Endothelial cell of umbilical vein (primary cell): ENCODE data around the gene AKNAD1. TPM values are rescaled to one million over a fixed set of nuclear protein-coding genes. Genes with fewer than 3 reads are reported as not detected.

ENCODE experiments used
- BruUV-seq: library from RNA; stranded (reverse); fragments of 400-500 nt; replicated peaks from 2 replicates; lab custom pipeline; 2021; lab: Mats Ljungman, UMichigan
- CTCF ChIA-PET: fragments of 300-600, 350-600 bp; sonication (Branson Sonifier 250); formaldehyde crosslinking; loops from one replicate; lab custom pipeline; 2021; ENCODE audit warnings: antibody characterized with exemption, inconsistent platforms; lab: Charles Lee
- POLR2A ChIA-PET: fragments of 300-600, 350-600 bp; sonication (Branson Sonifier 250); formaldehyde crosslinking; loops from one replicate; lab custom pipeline; 2021; ENCODE audit warnings: antibody characterized with exemption, inconsistent platforms; lab: Charles Lee
- DNase-seq: peaks from one replicate; pipeline ENCODE4 v3.0.0-alpha.2; 2011; ENCODE audit warnings: low read depth, low spot score
- FAIRE-seq: peaks from 2 replicates; lab custom pipeline; 2011; peaks lifted over from hg19 to GRCh38; lab: Jason Lieb, UNC
- H2AFZ ChIP-seq: 2 replicates; pipeline ENCODE4 v1.6.0; 2012; ENCODE audit warnings: low read depth, low read length, control low read depth, inconsistent platforms
- H3K27ac ChIP-seq: 2 replicates; pipeline ENCODE4 v1.5.1; 2011; ENCODE audit warnings: low read depth, mild to moderate bottlenecking, control low read depth, low read length, moderate library complexity; ENCODE audit not compliant: insufficient read depth
- H3K27me3 ChIP-seq, 2 experiments: 2 replicates each; pipeline versions ENCODE4 v1.6.0 to v1.6.1; 2011; ENCODE audit warnings: low read length in 2 of 2, mixed read lengths in 1 of 2; ENCODE audit not compliant: control insufficient read depth in 2 of 2, insufficient read depth in 2 of 2
- H3K36me3 ChIP-seq, 2 experiments: 2 replicates in 1 of 2; 3 replicates in 1 of 2; pipeline ENCODE4 v1.5.1; 2011; ENCODE audit warnings: low read length in 2 of 2, mild to moderate bottlenecking in 1 of 2, moderate library complexity in 1 of 2; ENCODE audit not compliant: control insufficient read depth in 2 of 2, insufficient read depth in 2 of 2; ENCODE audit errors: extremely low read depth in 1 of 2
- H3K4me1 ChIP-seq: 3 replicates; pipeline ENCODE4 v1.5.1; 2011; ENCODE audit warnings: mild to moderate bottlenecking, low read length; ENCODE audit not compliant: control insufficient read depth, insufficient read depth; ENCODE audit errors: extremely low read depth
- H3K4me2 ChIP-seq: 2 replicates; pipeline ENCODE4 v1.6.1; 2011; ENCODE audit warnings: low read length, control low read depth, mixed read lengths; ENCODE audit not compliant: insufficient read depth
- H3K4me3 ChIP-seq, 3 experiments: fragments of 200-600 bp in 1 of 3; sonication (generic), shearing (Covaris generic) in 1 of 3; replicated peaks in 1 of 3; 2 replicates each; pipeline ENCODE4 v1.5.1; 2011 to 2016; ENCODE audit warnings: control low read depth in 3 of 3, low read length in 3 of 3, mild to moderate bottlenecking in 2 of 3, inconsistent platforms in 1 of 3, low read depth in 1 of 3, moderate library complexity in 1 of 3; ENCODE audit not compliant: insufficient read depth in 1 of 3
- H3K79me2 ChIP-seq: 2 replicates; pipeline ENCODE4 v1.6.0; 2012; ENCODE audit warnings: low read length, inconsistent platforms; ENCODE audit not compliant: control insufficient read depth, insufficient read depth
- H3K9ac ChIP-seq: replicated peaks from 2 replicates; pipeline ENCODE3; 2011; ENCODE audit warnings: low read length, control low read depth; ENCODE audit not compliant: insufficient read depth; ENCODE audit errors: extremely low read depth
- H3K9me1 ChIP-seq: replicated peaks from 3 replicates; pipeline ENCODE4 v1.6.0; 2011; ENCODE audit warnings: mild to moderate bottlenecking, low read length; ENCODE audit not compliant: control insufficient read depth, insufficient read depth; ENCODE audit errors: extremely low read depth
- H3K9me3 ChIP-seq: replicated peaks from 2 replicates; pipeline ENCODE4 v1.5.1; 2012; ENCODE audit warnings: low read length, inconsistent platforms; ENCODE audit not compliant: control insufficient read depth, insufficient read depth
- H4K20me1 ChIP-seq: replicated peaks from 2 replicates; pipeline ENCODE3; 2011; ENCODE audit warnings: mild to moderate bottlenecking, low read length; ENCODE audit not compliant: control insufficient read depth, insufficient read depth; ENCODE audit errors: extremely low read depth
- CTCF ChIP-seq, 2 donors: IDR thresholded peaks; 1 replicate in 1 of 2; 2 replicates in 1 of 2; pipeline ENCODE4 v1.5.1; 2011; ENCODE audit warnings: low read length in 2 of 2, mild to moderate bottlenecking in 2 of 2, moderate library complexity in 2 of 2, control low read depth in 1 of 2, inconsistent platforms in 1 of 2, low read depth in 1 of 2; ENCODE audit not compliant: insufficient read depth in 1 of 2; ENCODE audit errors: extremely low read depth in 1 of 2
- EZH2 ChIP-seq: IDR thresholded peaks from 2 replicates; pipeline ENCODE4 v1.6.1; 2012; ENCODE audit warnings: borderline replicate concordance, low read depth, mild to moderate bottlenecking, moderate library complexity, low read length, inconsistent platforms; ENCODE audit not compliant: severe bottlenecking
- FOS ChIP-seq: IDR thresholded peaks from 2 replicates; pipeline ENCODE4 v1.6.1; 2011; ENCODE audit warnings: mild to moderate bottlenecking, low read length, moderate library complexity, borderline replicate concordance; ENCODE audit not compliant: insufficient read depth
- GATA2 ChIP-seq: IDR thresholded peaks from 2 replicates; pipeline ENCODE4 v1.7.0; 2011; ENCODE audit warnings: low read depth, mild to moderate bottlenecking, moderate library complexity, mixed read lengths, low read length; ENCODE audit not compliant: insufficient read length, insufficient read depth
- JUN ChIP-seq: IDR thresholded peaks from 2 replicates; pipeline ENCODE4 v1.6.1; 2011; ENCODE audit warnings: borderline replicate concordance, low read depth; ENCODE audit not compliant: insufficient read length, insufficient read depth
- MAX ChIP-seq: IDR thresholded peaks from 2 replicates; pipeline ENCODE4 v1.6.1; 2011; ENCODE audit not compliant: insufficient read depth, insufficient read length
- MYC ChIP-seq: IDR thresholded peaks from one replicate; pipeline ENCODE4 v1.6.1; 2011; ENCODE audit warnings: mild to moderate bottlenecking, low read depth, low read length
- POLR2A ChIP-seq: IDR thresholded peaks from 2 replicates; pipeline ENCODE4 v1.6.1; 2012; ENCODE audit warnings: low read depth, mild to moderate bottlenecking, control low read depth, low read length
- POLR2AphosphoS5 ChIP-seq: IDR thresholded peaks from 2 replicates; pipeline ENCODE4 v1.6.1; 2012; ENCODE audit warnings: low read depth, mild to moderate bottlenecking, control low read depth, low read length, moderate library complexity; ENCODE audit not compliant: insufficient read depth
- dilution Hi-C: fragments of 300-500 bp; cut with MboI; formaldehyde crosslinking; loops from one replicate; pipeline ENCODE4 v1.15.0; 2019; ENCODE audit warnings: low sequenced_read_pairs; ENCODE audit not compliant: extremely low pct_ligation_motif_present
- intact Hi-C: fragments of 100-400 bp; cut with micrococcal nuclease; formaldehyde crosslinking; loops from one replicate; pipeline ENCODE4 v1.10.0; 2022
- polyA plus RNA-seq, 4 experiments: library from polyadenylated mRNA; depleted of rRNA in 3 of 4; stranded (reverse) in 3 of 4; unstranded in 1 of 4; fragments of >200 nt; gene quantifications; 2 replicates each; pipeline versions ENCODE4 v1.2.1 to v1.2.3, GENCODE V29; 2011 to 2012; ENCODE audit warnings: missing spikeins in 1 of 4
- total RNA-seq: library from RNA; stranded (reverse); gene quantifications from 2 replicates; pipeline ENCODE4 v1.2.3, GENCODE V29; 2021

AKNAD1 gene
- total and polyA plus RNA-seq, 2 donors (not counting 3 experiments of a cell fraction or from before 2014, with no cell fraction given), result not detected

- Histone ChIP-seq H3K9me3 (no peaks in the 10 kb centered on the region), H3K79me2 (no peaks in the 10 kb centered on the region), H3K9me1 (no peaks in the 10 kb centered on the region), H3K27me3 (no peaks in the 10 kb centered on the region), H3K4me2 (peak overlapping the region; percentile 77), H3K9ac (peak overlapping the region; percentile 75), H3K4me1 (peaks cover 29% of the 10 kb centered on the region), H3K4me3 (peak overlapping the region in 1 of 3 experiments; percentile 28), H3K27ac (peak overlapping the region; percentile 96), H3K36me3 (no peaks in the 10 kb centered on the region), H4K20me1 (no peaks in the 10 kb centered on the region), H2AFZ (peak overlapping the region; percentile 7)
- intact Hi-C loops (loop anchor here (1.0 to 5.0 kb wide), 6 partner anchors 14 to 567 kb away; partner anchors contain the start of genes SORT1 and STXBP3), dilution Hi-C loops (no loop called here)
- BruUV-seq, result TSS peak; percentile 83
- TF ChIP-seq MYC, result peak; percentile 43
- no peak for TF ChIP-seq EZH2
- no peak for TF ChIP-seq MAX
- no peak for TF ChIP-seq POLR2A
- TF ChIP-seq GATA2, result peak; percentile 68
- TF ChIP-seq CTCF (IDR thresholded peaks at IDR 0.05; ENCODE audit: extremely low read depth in 1 of 2, insufficient read depth in 1 of 2, low read depth in 1 of 2, low read length in 2 of 2), result no peak
- peak; percentile 92 for TF ChIP-seq POLR2AphosphoS5
- peak; percentile 81 for TF ChIP-seq FOS
- TF ChIP-seq JUN, result peak; percentile 86
- FAIRE-seq (peak; percentile 95), DNase-seq (peak; percentile 94)
- POLR2A ChIA-PET, result interaction anchor here (1.0 to 1.7 kb wide), 2 partner anchors 14 to 270 kb away, joined by 4 read pairs; no protein-coding TSS in a partner anchor
- CTCF ChIA-PET, result interaction anchor here (0.7 to 11.0 kb wide), 8 partner anchors 13 to 73 kb away, joined by 3 to 247 read pairs (median 4); partner anchors contain the start of gene GPSM2
These were observed 26.5 kb downstream of the AKNAD1 start for GRCh38 chr1:108830119-108831008.
